ENCODE measurements around the gene FAF1. TPM values are rescaled to one million over a fixed set of nuclear protein-coding genes. Genes with fewer than 3 reads are reported as not detected.

FAF1 gene
- total RNA-seq, 2 experiments from 2014 or later, result 42.3 to 114 TPM

DNA sequence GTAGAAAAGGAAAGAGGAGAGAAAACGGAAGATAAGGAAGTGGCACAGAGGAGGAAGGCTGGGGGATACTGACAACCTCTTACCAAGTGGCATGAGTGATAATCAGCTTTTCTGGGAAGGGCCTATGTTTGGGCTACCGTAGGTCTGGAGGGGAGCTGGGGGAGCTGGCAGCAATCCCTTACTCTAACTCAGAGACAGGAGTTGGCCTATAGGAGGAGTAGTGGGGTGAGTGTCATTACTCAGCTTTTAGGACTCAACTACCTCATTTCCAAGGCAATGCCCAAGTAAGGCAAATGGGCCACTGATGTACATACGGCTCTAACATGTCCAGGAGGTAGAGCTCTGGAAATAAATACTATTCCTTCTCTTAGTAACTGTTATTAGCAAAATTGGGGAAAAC, 488.1 kb downstream of the FAF1 start:
- Histone ChIP-seq H3K9me2 (ENCODE audit: insufficient read depth, low read length) (no peaks in the 10 kb centered on the region), H3K4me3 (ENCODE audit: low read depth, low read length, poor library complexity, severe bottlenecking) (no peak overlapping the region), H3K27ac (ENCODE audit: low read depth, low read length, poor library complexity, severe bottlenecking) (no peak overlapping the region), H3K4me2 (ENCODE audit: low read length) (no peak overlapping the region), H3K79me2 (ENCODE audit: insufficient read depth, low read depth, low read length) (no peaks in the 10 kb centered on the region), H4K20me1 (ENCODE audit: insufficient read depth, low read length) (no peaks in the 10 kb centered on the region), H3K9me3 (ENCODE audit: low read length) (no peaks in the 10 kb centered on the region), H2AFZ (ENCODE audit: low read length) (no peak overlapping the region), H3K4me1 (ENCODE audit: insufficient read depth, low read length, poor library complexity, severe bottlenecking) (peaks cover 3% of the 10 kb centered on the region), H3K36me3 (ENCODE audit: insufficient read depth, low read length) (peaks cover 47% of the 10 kb centered on the region)
- ChIA-PET POLR2A (no interaction called here), CTCF (ENCODE audit: unreplicated experiment) (no interaction called here)
- intact Hi-C loops (cut with micrococcal nuclease; ENCODE audit: unreplicated experiment), result no loop called here
- DNase-seq (ENCODE audit: low spot score), result no peak
- BruUV-seq (replicated peaks), result no TSS peak
- no peak for TF ChIP-seq EZH2phosphoT487 (IDR thresholded peaks at IDR 0.05; ENCODE audit: borderline replicate concordance, low read depth, low read length)
- TF ChIP-seq CTCF (conservative IDR thresholded peaks at IDR 0.05; ENCODE audit: low read length), result no peak

DNA sequence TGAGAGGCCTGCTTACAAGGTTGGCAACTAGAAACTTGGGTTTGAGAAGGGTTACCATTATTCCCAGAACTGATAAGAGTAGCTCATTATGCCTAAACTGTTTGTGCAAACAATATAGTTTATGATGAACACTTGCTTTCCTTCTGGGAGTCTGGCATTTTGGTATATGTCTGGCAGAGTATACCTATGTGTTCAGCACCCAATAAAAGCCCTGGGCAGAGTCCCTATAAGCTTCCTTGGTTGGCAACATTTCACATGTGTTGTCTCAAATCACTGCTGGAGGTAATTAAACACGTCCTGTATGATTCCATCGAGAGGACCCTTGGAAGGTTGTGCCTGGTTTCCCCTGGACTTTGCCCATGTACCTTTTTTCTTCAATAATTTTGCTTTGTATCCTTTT, 497.1 kb downstream of the FAF1 start:
- H3K4me2 ChIP-seq (ENCODE audit: low read length), result no peak overlapping the region
- no peak overlapping the region for H3K27ac ChIP-seq (ENCODE audit: low read depth, low read length, poor library complexity, severe bottlenecking)
- H3K4me3 ChIP-seq (ENCODE audit: low read depth, low read length, poor library complexity, severe bottlenecking), result no peak overlapping the region
- CTCF ChIA-PET (ENCODE audit: unreplicated experiment), result no interaction called here
- H3K36me3 ChIP-seq (ENCODE audit: insufficient read depth, low read length), result peaks cover 11% of the 10 kb centered on the region; the same call in 1 of the 2 replicates
- TF ChIP-seq EZH2phosphoT487 (IDR thresholded peaks at IDR 0.05; ENCODE audit: borderline replicate concordance, low read depth, low read length) (no peak), CTCF (conservative IDR thresholded peaks at IDR 0.05; ENCODE audit: low read length) (no peak)
- no peaks in the 10 kb centered on the region for H3K4me1 ChIP-seq (ENCODE audit: insufficient read depth, low read length, poor library complexity, severe bottlenecking)
- intact Hi-C loops (cut with micrococcal nuclease; ENCODE audit: unreplicated experiment), result no loop called here
- no peak for DNase-seq (ENCODE audit: low spot score)
- POLR2A ChIA-PET, result interaction anchor here (0.6 kb wide), 2 partner anchors 177 to 267 kb away, joined by 3 to 4 read pairs; no protein-coding TSS in a partner anchor
- H3K79me2 ChIP-seq (ENCODE audit: insufficient read depth, low read depth, low read length), result no peaks in the 10 kb centered on the region
- no TSS peak for BruUV-seq (replicated peaks)
- no peaks in the 10 kb centered on the region for H3K9me2 ChIP-seq (ENCODE audit: insufficient read depth, low read length)
- H2AFZ ChIP-seq (ENCODE audit: low read length), result no peak overlapping the region
- H4K20me1 ChIP-seq (ENCODE audit: insufficient read depth, low read length), result no peaks in the 10 kb centered on the region
- H3K9me3 ChIP-seq (ENCODE audit: low read length), result no peaks in the 10 kb centered on the region

- H3K9me3 ChIP-seq (ENCODE audit: low read length), result no peaks in the 10 kb centered on the region
- no TSS peak for BruUV-seq (replicated peaks)
- POLR2A ChIA-PET, result interaction anchor here (0.6 to 1.1 kb wide), 4 partner anchors 18 to 457 kb away, joined by 3 to 5 read pairs (median 4); no protein-coding TSS in a partner anchor
- H2AFZ ChIP-seq (ENCODE audit: low read length), result no peak overlapping the region
- no peak overlapping the region for H3K4me2 ChIP-seq (ENCODE audit: low read length)
- H3K9me2 ChIP-seq (ENCODE audit: insufficient read depth, low read length), result no peaks in the 10 kb centered on the region
- no peak for TF ChIP-seq EZH2phosphoT487 (IDR thresholded peaks at IDR 0.05; ENCODE audit: borderline replicate concordance, low read depth, low read length)
- TF ChIP-seq CTCF (conservative IDR thresholded peaks at IDR 0.05; ENCODE audit: low read length), result no peak
- intact Hi-C loops (cut with micrococcal nuclease; ENCODE audit: unreplicated experiment), result no loop called here
- H3K36me3 ChIP-seq (ENCODE audit: insufficient read depth, low read length), result peaks cover 11% of the 10 kb centered on the region; the same call in 1 of the 2 replicates
- no peaks in the 10 kb centered on the region for H3K4me1 ChIP-seq (ENCODE audit: insufficient read depth, low read length, poor library complexity, severe bottlenecking)
- CTCF ChIA-PET (ENCODE audit: unreplicated experiment), result no interaction called here
- H3K27ac ChIP-seq (ENCODE audit: low read depth, low read length, poor library complexity, severe bottlenecking), result no peak overlapping the region
- H4K20me1 ChIP-seq (ENCODE audit: insufficient read depth, low read length), result no peaks in the 10 kb centered on the region
- H3K79me2 ChIP-seq (ENCODE audit: insufficient read depth, low read depth, low read length), result no peaks in the 10 kb centered on the region
- no peak overlapping the region for H3K4me3 ChIP-seq (ENCODE audit: low read depth, low read length, poor library complexity, severe bottlenecking)
- DNase-seq (ENCODE audit: low spot score), result no peak
These were observed 501.6 kb downstream of the FAF1 start for GRCh38 chr1:50458507-50458906.

Data from OCI-LY7 (cell line).